ENCODE data around the gene RNF224.

The RNF224 gene

DNA sequence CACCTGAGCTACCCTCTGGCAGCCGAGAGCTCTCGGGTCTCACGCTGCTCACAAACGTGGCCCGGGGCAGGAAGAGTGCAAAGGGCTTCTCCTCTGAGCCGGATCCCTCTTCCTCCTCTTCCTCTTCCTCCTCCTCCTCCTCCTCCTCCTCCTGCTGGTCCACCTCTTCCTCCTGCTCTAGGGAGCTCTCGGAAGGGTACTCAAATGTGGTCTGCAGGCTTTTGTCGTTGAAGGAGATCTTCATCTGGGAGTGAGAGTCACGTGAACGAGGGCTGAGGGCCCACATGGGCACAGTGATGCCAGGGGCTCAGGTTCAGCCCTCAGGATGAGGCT is 34.9 kb upstream of the RNF224 start:
- TF ChIP-seq, protein P1, sequence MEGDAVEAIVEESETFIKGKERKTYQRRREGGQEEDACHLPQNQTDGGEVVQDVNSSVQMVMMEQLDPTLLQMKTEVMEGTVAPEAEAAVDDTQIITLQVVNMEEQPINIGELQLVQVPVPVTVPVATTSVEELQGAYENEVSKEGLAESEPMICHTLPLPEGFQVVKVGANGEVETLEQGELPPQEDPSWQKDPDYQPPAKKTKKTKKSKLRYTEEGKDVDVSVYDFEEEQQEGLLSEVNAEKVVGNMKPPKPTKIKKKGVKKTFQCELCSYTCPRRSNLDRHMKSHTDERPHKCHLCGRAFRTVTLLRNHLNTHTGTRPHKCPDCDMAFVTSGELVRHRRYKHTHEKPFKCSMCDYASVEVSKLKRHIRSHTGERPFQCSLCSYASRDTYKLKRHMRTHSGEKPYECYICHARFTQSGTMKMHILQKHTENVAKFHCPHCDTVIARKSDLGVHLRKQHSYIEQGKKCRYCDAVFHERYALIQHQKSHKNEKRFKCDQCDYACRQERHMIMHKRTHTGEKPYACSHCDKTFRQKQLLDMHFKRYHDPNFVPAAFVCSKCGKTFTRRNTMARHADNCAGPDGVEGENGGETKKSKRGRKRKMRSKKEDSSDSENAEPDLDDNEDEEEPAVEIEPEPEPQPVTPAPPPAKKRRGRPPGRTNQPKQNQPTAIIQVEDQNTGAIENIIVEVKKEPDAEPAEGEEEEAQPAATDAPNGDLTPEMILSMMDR (IDR thresholded peaks at IDR 0.05; ENCODE audit: insufficient read depth, low read depth, low read length, missing control alignments): no peak
- H3K4me3 ChIP-seq (ENCODE audit: low read length): no peak overlapping the region
- no peak for DNase-seq (ENCODE audit: low read depth)

DNA sequence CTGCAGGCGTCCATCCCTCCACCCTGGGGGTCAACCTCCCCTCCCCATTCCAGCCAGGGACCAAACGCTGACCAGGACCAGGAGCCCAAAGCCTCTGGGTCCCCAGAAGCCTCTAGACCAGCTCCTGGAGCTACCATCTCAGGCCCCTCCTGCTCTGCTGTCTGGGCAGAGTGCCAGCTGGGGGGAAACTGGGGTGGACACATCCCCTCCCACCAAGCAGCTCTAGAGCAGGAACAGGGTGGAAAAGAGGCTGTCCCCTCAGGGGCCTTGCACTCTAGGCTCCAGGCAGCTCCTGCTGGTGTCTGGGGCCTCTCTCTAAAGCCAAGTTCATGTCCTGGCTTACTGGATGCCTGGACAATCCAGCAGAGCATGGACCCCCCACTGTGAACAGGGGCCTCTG is 34.4 kb upstream of the RNF224 start:
- DNase-seq (ENCODE audit: low read depth): no peak
- H3K4me3 ChIP-seq (ENCODE audit: low read length): no peak overlapping the region
- TF ChIP-seq, protein P1 (IDR thresholded peaks at IDR 0.05; ENCODE audit: insufficient read depth, low read depth, low read length, missing control alignments): no peak

DNA sequence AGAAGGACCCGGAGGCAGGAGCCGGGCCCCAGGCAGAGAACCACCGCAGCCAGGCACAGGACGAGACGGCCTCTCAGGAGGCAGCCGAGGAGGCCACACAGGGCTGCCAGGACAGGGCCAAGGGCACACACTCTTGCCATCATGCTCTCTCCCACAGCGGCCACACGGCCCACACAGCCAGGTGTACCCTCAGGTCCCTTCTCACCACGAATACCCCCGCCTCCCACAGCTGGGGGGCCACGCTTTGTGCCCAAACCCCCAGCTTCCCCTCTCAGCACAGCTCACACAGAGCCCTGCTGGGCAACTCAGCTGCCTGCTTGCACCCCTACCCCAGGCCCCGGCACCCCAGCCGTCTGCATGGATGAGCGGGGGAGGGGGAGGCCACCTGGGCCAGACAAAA is 33.5 kb upstream of the RNF224 start:
- no peak overlapping the region for H3K4me3 ChIP-seq (ENCODE audit: low read length)
- TF ChIP-seq, protein P1 (IDR thresholded peaks at IDR 0.05; ENCODE audit: insufficient read depth, low read depth, low read length, missing control alignments): no peak
- no peak for DNase-seq (ENCODE audit: low read depth)

DNA sequence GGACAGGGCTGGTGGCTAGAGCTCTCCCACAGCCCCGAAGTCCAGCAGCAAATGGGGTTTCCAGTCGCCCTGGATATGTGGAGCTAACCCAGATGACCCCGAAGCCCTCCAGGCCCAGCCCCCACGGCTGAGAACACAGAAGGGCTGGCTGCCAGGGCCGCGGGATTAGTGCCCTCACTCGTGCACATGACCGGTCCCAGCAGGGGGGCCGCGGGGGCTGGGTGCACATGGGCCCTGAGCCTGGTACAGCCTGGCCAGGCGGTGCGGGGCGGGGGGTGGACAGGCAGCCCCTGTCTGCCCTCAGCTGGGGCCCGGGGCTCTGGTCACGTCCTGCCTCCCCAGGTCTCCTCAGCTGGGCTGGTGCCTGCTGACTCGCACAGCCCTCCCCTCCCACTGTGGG is 32.9 kb upstream of the RNF224 start:
- no peak for DNase-seq (ENCODE audit: low read depth)
- TF ChIP-seq, protein P1 (IDR thresholded peaks at IDR 0.05; ENCODE audit: insufficient read depth, low read depth, low read length, missing control alignments): no peak
- H3K4me3 ChIP-seq (ENCODE audit: low read length): no peak overlapping the region

DNA sequence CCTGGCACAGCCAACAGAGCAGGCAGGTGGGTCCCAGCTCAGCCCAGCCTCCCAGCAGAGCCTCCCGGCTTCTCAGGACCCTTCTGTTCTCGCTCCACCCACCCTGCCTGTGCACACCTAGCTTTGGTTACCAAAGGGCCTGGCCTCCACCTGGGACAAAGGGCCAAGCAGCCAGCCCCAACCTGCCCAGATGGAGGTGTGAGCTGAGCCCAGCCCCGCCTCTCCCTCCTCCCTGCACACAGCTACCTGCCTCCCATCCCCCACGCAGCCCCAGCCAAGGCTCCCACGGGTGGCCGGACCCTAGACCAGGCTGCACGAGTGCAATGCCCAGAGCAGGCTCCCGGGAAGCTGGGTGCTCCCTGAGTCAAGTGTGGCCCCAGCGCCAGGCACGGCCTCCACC is 32.4 kb upstream of the RNF224 start:
- DNase-seq (ENCODE audit: low read depth): peak; percentile 33
- no peak overlapping the region for H3K4me3 ChIP-seq (ENCODE audit: low read length)
- TF ChIP-seq, protein P1 (IDR thresholded peaks at IDR 0.05; ENCODE audit: insufficient read depth, low read depth, low read length, missing control alignments): no peak

DNA sequence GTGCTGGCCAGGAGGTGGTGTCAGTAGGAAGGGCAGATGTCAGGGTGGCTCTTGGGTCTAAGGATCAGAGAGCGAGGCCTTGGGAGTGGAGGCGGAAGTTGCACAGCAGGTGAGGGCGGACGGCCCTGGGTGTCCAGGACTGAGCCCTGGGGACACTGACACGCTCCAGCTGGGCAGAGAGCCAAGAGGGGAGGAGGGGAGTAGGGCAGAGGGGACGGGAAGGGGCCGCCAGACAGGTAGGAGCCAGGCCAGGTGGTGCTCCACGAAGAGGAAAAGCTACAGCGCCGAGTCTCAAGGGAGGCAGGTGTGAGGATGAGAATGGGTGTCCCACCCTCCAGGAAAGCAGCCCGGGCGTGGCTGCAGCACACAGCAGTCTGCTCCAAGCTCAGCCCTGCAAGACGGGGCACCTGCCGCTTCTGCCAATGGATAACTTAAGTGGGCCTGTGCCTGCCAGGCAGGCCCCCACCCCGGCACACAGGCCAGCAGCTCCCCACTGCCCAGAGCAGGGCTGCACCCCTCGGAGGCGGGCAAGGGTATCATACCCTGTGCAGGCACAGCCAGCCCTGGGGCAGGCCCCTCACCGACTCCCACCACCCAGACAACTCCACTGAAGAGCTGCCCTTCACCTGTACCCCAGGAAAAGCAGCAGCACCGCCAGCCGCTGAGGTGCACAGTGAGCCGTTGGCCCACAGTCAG is 31.6 kb upstream of the RNF224 start:
- TF ChIP-seq, protein P1 (IDR thresholded peaks at IDR 0.05; ENCODE audit: insufficient read depth, low read depth, low read length, missing control alignments): no peak
- peak; percentile 30 for DNase-seq (ENCODE audit: low read depth)
- no peak overlapping the region for H3K4me3 ChIP-seq (ENCODE audit: low read length)

All from epithelial cell of esophagus (primary cell).